GM19043 (cell line): ENCODE results near the gene SH2D2A.

Experiments used
- ATAC-seq: cut with Tn5 transposase; IDR thresholded peaks from one replicate; pipeline ENCODE4 v1.9.1; 2021; ENCODE audit warnings: low read depth; ENCODE audit not compliant: unreplicated experiment

SH2D2A gene

DNA sequence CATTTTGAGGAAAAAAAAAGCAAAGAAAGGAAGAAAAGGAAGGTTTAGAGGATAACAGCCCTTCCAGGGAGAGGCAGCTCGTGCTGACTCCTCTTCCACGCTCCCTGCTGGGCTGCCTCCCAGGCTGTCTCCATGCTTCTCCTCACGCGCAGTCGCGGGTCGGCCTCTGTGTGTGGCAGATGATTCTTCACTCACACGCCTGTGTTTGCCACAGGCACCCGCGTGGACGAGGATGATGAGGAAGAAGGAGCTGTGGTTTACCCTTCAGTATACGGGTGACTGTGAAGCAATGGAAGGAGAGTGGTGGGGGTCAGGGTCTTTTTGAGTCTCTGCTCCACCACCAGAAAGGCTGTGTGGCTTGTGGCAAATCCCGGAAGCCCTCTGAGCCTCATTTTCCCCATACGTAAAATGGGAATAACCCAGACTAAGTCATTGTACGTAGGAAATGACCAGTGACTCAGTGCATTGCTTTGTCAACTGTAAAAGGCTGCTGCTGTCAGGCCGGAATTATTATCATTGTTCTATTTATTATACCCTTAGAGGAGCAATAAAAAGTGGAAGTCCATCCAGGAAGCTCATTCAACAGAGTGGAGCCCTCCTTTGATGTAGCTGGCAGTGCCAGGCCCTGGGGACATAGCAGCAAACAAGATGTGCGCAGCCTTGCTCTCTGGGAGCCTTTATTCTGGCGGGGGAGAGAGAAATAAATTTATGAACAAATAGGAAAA, 11.9 kb upstream of the SH2D2A start:
- no peak for ATAC-seq

DNA sequence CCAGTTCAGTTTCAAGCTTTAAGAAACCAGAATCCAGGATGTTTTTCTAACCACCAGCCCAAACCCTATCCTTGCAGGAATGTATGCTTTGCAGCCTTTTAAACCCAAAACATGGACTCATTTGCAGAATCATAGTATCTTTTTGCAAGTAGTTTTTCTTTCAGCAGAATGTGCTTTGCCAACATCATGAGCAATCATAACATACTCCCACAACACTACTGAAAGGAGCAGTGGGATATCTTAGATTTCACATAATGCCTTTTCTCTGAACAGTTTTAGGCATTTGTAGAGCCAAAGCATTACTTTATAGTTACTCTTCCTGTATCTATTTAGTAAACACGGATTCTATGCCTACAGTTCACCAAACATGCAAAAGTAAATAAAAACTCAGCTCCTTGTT, 10.0 kb upstream of the SH2D2A start:
- no peak for ATAC-seq

DNA sequence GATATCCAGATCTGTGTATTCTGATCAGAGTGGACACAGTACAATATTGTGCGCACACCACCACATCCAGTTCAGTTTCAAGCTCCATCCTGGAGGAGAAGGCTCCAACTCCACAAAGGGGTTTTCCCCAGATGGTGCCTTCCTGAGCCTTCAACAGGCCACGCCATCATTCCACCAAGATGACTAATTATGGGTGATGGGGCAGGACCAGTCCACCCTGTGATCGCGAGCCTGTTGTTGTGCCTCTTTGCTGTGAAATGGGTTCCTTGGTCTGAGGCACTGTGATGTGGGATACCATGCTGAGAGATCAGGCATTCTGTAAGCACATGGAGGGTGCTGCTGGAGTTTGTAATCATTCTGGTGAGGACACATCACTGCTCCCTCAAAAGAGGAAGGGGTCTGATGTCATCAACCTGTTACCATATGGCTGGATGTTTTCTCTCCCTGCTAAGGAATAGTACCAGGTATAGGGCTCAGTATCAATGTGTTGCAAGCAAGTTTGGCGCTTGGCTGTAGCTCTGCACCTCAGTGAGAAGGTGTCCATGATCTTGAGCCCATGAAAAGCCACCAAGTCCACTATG, 6.7 kb upstream of the SH2D2A start:
- ATAC-seq, result no peak

DNA sequence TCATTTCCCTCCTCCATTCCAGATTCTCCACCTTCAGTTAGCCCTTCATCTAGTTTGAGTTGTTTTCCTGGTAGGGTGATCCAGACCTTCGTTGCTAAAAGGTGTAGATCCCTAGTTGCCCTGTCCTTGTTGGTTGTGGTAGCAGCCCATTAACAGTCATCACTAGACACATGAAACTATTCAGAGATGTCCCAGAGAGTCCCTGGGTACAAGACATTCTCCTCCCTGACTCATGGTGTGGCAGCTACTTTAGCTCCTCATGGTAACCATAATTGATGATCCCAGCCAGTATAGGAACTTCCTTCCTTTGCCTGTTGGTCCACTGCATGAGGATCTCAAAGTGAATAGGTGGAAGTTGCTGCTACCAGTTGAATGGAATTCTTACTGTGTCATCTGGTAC, 6.0 kb upstream of the SH2D2A start:
- ATAC-seq, result no peak

- ATAC-seq, result no peak
These were observed 5.2 kb upstream of the SH2D2A start for GRCh38 chr1:156821801-156822200.

- ATAC-seq, result no peak
These were observed 656 bp downstream of the SH2D2A start for GRCh38 chr1:156815961-156816422.

GRCh38 chr1:156815307-156815826, 1.3 kb downstream of the SH2D2A start:
- ATAC-seq, result no peak

- ATAC-seq, result no peak
These were observed 1.9 kb downstream of the SH2D2A start for GRCh38 chr1:156814571-156815260.

DNA sequence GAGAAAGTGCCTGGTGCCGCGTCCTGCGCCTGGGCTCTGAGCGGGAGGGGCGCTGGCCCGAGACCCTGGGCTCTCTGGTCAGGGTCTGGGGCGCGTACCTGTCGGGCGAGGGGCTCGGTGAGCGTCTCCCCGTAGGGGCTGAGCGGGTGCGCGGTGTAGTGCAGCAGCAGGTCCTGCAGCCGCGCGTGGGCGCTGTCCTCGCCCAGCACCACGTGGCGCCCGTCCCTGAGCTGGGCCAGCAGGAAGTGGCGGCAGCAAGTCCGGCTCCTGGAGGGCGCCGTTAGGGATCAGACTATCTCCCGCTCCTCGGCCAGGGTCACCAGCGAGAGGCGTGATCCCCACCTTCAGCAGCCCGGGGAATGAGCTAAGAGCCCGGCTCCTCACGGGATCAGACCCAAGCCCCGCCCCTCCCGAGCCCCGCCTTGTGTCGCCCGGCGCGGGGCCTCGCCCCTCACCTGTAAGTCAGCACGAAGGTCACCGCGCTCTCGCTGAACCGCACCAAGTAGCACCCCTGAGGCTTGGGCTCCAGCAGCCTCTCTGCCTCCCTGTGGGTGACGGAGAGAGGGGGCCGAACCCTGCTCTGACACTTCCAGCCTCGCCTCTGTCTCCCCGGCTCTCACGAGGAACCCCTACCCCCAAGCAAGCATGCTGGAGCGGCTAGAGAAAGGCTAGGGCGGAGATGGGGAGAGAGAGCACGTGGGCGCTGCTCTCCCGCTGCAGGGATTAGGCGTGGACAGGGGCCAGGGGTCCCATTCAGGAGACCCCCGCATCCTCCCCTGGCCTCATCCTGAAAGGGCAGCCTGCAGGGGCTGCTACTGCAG, 2.7 kb downstream of the SH2D2A start:
- ATAC-seq, result no peak

GRCh38 chr1:156813298-156813697, 3.4 kb downstream of the SH2D2A start:
- no peak for ATAC-seq

DNA sequence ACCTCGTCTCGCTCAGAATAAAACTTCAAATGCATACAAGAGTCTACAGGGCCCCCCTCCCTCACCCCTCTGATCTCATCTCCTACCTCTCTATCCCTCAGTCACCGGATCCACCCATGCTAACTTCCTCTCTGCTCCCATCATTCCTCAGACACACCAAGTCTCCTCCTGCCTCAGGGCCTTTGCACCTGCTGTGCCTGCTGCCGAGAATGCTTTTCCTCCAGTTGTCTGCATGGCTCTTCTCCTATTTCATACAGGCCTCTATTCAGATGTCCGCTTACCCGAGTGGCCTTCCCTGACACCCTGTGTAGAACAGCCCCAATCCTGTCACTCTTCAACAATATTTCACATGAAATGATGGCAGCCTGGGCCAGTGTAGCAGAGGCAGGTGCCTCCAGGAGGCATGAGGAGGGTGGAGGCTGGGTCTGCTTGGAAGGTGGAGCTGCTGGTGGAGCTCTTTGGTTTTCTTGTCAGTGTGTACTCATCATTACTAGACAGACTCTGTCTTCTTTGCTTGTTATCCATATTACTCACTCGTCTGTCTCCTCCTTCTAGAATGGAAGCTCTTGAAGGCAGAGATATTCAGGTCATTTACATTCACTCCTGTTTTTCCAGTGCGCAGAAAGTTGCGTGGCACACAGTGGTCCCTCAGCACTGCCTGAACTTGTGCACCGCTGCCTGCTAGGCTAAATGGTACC, 4.2 kb downstream of the SH2D2A start:
- no peak for ATAC-seq

- ATAC-seq, result no peak
These were observed 5.5 kb downstream of the SH2D2A start for GRCh38 chr1:156811168-156811567.

- no peak for ATAC-seq
These were observed 6.8 kb downstream of the SH2D2A start for GRCh38 chr1:156809711-156810366.

GRCh38 chr1:156809281-156809680, 7.4 kb downstream of the SH2D2A start:
- no peak for ATAC-seq

- ATAC-seq, result no peak
These were observed 8.2 kb downstream of the SH2D2A start for GRCh38 chr1:156808186-156809030.

DNA sequence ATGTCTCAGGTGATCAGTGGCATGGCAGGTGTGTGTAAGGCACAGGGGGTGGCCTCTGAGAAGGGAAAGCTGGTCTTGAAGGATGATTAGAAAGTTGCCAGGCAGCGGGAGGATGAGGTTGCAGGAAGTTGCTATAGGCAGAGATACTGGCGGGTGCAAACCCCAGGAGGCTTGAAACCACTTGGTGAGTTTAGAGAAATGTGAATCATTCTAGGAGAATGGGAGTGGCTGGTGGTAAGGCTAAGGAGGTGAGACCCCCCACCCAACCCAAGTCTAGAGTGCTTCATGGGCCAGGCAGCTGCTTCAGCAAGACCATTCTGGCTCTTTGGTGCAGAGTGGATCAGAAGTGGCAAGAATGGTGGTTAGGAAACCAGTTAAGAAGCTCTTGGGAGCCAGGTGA, 9.0 kb downstream of the SH2D2A start:
- ATAC-seq, result no peak

GRCh38 chr1:156806512-156807440, 9.9 kb downstream of the SH2D2A start:
- no peak for ATAC-seq
